ENCODE measurements around the gene DNAJB12.
"Not testable (repeated sequence)": the region's sequence is repeated elsewhere in the genome, so short reads cannot be mapped to it uniquely, and the experiment has no call there.

The DNAJB12 gene

DNA sequence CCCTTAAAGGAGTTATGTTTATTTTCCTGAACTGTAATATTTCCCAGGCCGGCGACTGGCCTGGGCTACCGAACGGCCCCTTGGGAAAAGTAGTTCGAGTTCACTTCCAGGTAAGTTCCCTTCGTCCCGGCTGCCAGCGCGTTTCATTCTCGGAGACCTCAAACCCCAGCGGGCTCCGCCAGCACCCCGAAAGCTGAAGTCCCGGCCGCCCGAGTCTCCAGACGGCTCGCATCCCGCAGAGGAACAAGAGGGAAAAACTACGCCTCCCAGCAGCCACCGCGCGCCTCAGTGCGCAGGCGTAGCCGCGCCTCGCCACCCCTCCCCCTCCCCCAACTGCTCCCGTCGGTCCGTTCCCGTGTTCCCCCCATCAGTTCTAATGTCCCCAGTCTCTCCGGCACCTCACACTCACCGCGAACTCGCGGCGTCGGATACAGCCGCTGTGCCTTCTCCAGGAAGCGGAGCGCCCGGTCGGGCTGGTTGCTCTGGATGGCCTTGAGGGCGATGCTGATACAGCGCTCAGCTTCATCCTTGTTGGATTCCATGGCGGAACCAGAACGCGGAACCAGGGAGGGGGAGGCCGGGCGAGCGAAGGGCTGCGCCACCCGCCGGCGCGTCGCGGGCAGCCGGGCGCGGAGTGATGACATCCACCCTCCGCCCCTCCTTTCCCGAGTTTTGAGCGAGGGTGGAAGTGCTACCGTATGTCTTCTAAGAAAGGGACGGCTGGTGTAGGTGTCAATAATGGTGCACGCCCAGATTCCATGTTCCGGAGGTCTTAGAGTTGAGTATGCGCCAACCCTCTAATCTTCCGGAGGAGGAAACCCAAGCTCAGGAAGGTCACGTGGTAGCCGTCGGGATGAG, at the start of gene DNAJB12:
TSS of gene DNAJB12 (minus strand) at position 564 of the 858 bp plus-strand sequence. CDS start at position 542, 22 bp downstream.
- DNase-seq (ENCODE audit: low spot score) = peak; percentile 92

DNA sequence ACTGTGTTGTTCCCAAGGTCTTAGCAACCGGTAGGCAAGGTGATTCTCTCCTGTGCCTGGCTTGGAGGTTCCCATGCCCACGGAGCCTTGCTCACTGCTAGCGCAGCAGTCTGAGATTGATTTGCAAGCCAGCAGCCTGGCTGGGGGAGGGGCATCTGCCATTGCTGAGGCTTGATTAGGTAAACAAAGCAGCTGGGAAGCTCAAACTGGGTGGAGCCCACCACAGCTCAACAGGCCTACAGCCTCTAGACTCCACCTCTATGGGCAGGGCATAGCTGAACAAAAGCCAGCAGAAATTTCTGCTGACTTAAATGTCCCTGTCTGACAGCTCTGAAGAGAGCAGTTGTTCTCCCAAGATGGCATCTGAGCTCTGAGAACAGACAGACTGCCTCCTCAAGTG, 40.9 kb upstream of the DNAJB12 start:
- DNase-seq (ENCODE audit: low spot score) = peak; percentile 17

DNA sequence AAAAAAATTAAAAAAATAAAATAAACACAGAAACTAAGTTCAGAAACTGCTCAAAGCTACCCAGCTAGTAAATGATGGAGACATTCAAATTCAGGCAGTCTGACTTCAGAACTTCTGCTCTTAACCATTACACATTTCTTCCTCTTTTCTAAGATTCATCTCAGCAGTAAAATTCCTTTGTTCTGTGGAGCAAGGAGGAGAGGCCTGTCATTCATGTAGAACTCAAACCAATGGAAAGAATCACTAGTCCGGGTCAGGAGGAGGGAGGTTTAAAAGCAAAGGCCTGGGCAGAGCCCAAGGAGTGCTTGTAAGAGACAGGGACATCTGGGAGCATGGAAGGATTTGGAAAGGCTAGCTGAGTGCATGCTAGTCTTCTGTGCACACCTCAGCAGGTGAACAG, 37.9 kb upstream of the DNAJB12 start:
- DNase-seq (ENCODE audit: low spot score) = no peak

DNA sequence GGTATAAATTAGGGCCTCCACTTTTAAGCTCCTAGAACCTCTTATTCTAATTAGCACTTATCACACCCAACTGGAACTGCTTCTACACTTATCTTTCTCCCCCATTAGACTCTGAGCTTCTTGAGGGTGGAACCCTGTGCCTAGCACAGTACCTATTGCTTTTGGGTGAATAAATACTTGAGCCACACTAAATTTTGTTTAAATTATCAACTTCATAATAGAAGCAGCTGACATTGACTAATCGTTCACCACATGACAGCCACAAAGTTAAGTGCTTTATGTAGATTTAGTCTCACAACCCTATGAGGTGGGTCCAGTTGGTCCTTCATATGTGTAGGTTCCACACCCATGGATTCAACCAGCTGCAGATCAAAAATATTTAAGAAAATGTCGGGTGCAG, 36.0 kb upstream of the DNAJB12 start:
- peak; percentile 71 for DNase-seq (ENCODE audit: low spot score)

DNA sequence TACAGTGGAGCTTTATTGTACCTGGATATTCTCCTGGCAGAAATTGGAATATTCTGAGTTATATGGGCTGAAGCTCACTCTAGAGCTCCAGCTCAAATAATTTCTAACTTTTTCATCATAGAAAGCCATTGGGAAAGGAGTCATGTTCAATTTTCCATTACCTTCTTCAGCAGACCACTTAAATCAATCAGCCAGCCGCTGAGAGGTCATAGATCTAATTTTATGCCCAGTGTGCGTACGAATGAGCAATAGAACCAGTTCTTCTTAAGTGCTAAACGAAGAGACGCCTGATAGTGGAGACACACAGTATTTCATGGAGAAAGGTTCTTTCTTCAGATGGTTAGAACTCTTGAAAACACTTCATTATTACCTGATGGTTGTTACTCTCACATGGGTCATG, 35.0 kb upstream of the DNAJB12 start:
- no peak for DNase-seq (ENCODE audit: low spot score)

DNA sequence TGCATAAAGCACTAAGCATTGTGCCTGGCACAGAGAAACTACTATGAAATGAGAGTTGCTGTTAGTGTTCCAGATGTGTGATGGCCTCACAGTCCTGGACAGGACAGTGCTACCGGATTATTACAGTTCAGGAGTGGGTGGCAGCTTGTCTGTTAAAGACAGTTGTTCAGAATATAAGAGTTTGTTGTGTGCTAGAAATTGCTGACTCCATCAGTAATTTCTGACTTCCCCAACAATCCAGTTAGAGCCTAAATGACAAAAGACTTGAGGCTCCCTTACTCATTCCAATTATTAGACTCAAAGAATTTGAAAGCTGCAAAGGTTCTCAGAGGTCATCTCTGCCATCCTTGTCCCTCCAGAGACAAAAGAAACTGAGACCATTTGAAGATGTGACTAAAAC, 34.3 kb upstream of the DNAJB12 start:
- no peak for DNase-seq (ENCODE audit: low spot score)

DNA sequence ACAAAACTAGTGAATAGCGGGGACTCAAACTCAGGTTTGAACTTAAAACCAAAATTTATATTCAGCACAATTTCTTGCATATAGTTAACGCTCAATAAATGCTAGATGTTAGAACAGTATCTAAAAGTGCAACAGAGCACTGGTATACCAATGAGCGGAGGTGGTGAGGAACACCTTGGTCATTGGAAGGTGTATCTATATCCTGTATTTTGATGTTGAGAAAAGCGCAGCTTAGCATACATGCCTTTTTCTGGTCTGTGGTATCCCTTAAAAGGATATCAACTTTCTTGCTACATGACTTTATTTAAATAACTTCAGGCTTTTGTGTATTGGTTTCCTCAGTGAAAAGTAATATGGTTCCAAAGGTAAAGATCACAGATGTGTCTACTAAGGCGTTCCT, 33.3 kb upstream of the DNAJB12 start:
- DNase-seq (ENCODE audit: low spot score) = no peak

DNA sequence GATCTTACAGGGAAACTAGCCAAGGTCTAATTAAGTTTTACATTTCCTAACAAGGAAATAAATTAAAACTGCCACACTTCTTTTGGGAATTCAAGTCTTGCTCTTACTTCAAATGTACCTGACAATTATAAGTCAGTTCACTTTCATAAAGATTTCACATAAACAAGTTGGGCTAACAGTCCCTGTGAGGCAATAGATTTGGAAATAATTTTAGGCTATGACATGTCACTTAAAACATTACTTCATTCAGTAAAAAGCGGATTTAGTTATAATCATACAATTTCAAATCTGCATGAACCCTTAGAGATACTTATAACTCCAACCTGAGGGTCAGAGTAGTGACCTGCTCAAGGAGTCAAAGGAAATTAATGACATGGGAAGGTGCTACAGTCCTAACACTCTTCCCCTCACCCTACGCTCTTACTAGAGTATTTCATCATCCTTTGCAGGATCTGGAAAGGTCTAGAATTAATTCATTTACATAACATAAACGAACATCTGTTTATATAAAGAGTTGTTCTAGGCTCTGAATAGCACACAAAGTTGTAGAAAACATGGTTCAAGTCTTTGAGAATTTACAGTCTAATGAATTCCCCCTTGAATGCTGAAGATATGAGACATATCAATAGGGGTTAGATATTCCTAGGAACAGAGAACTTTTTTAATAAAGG, 32.3 kb upstream of the DNAJB12 start:
- DNase-seq (ENCODE audit: low spot score) = no peak

DNA sequence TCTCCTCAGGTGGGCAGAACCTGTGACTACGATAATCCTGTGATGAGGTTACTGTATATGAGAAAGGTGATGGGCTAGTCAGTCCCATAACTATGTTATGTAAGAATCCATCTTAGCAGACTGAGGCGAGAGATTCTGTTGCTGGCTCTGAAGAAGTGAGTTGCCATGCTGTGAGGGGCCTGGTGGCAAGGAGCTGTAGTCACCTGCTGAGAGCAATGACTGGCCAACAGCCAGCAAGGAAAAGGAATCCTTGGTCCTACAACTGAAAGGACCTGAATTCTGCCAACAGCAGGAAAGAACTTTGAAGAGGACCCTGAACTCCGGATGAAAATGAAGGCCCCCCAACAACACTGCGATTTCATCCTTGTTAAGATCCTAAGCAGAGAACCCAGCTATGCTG, 31.0 kb upstream of the DNAJB12 start:
- no peak for DNase-seq (ENCODE audit: low spot score)

DNA sequence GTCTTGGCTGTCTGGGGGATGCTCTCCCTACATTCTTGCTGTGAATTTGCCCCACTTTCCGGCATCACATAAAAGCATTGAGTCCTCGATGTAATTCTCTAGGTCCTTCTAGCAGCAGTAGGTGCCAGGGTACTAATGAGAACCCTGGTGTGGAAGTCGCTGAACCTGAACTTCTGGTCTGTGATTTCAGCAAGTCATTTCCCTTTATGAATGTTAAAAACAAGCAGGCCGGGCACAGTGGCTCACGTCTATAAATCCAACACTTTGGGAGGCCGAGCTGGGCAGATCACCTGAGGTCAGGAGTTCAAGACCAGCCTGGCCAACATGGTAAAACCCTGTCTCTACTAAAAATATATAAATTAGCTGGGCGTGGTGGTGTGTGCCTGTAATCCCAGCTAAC, 30.3 kb upstream of the DNAJB12 start:
- not testable (repeated sequence) for DNase-seq (ENCODE audit: low spot score)

DNA sequence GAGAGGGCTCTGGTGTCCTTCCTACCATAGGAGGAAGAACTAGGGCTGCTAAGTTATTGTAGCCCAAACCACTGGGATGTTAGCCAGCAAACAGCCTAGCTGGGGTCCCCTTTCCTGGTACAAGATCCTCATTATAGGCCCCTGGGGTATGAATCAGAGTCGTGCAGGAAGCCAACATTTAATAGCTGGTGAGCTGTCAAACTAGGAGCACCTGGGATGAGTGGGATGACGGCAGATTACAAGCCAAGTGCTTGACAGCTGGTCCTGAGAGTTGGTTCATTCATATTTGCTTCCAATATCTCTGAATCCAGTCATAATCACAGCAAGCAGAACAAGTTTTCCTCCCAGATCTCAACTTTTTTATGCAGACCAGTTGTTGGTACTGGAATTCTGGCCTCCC, 25.1 kb upstream of the DNAJB12 start:
- no peak for DNase-seq (ENCODE audit: low spot score)

DNA sequence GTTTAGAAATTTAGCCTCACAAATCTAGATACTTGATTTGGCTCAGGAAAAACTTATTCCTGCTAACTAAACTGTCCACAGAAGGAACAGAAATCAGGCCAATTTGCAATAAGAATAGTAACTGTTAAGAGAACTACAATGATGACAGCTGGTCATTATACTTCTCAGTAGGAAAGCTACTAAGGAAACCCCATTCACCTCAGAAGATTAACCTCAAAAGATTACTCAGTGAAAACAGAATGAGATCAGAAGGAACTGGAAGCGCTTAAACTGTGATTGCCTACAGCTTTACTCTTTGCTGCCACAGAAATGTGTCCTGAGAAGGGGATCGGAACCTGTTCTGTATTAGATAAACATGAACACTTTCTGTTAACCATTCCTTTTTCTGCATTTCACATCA, 24.3 kb upstream of the DNAJB12 start:
- DNase-seq (ENCODE audit: low spot score) = no peak

DNA sequence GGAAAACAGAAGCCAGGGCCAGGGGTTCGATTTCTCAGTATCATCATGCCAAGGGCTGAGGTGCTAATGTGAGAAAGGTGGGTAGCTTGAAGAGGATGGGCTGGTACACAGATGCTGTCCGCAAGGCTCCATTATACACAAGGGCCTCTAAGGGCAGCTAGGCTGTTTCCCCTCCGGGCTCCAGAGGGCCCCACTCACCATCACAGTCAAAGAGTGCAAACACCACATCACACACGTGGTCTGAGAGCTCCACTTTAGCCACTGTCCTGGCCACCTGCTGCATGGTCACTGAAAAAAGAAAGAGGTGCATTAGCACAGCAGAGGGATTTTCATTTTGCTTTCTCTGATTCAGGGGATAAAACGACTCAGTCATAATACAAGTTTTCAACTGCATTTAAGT, 20.9 kb upstream of the DNAJB12 start:
- no peak for DNase-seq (ENCODE audit: low spot score)

DNA sequence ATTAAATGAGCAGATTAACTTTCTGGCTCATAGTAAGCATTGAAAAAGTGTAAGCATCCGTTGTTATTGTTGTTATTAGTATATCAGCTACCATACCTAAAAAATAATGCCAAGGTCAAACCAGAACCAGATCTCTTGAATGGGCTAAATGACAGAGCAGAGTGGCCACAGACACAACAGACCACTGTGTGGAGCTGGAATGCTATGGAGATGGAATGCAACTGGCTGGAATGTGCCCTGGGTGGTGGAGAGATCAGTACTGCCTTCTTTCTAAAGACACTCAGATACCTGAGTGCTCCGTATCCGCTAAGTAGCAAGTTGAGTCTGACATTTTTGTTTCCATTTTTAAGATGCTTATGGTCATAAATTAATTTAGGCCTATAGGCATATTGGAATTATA, 20.5 kb upstream of the DNAJB12 start:
- no peak for DNase-seq (ENCODE audit: low spot score)

DNA sequence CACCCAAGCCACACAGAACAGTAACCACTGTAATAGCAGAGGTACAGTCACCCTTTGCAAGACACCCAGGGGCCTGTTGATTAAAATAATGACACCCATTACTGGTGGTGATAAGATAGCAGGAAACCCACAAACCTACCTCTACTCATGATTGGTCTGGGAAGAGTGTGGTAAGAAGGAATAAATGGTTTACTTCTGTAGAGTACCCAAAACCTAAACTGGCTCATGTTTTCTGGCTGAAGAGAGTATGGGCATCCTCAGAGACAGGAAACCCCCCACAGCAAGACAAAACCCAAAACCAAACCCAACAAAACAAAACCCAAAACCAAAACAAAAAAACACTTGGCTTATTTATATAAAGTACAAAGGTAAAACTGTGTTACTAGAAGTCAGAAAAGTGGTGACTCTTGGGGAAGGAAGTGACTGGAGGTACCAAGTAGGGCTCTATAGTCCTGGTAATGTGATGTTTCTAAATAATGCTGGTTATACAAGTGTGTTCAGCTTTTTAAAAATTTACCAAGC, 15.5 kb upstream of the DNAJB12 start:
- DNase-seq (ENCODE audit: low spot score) = no peak

DNA sequence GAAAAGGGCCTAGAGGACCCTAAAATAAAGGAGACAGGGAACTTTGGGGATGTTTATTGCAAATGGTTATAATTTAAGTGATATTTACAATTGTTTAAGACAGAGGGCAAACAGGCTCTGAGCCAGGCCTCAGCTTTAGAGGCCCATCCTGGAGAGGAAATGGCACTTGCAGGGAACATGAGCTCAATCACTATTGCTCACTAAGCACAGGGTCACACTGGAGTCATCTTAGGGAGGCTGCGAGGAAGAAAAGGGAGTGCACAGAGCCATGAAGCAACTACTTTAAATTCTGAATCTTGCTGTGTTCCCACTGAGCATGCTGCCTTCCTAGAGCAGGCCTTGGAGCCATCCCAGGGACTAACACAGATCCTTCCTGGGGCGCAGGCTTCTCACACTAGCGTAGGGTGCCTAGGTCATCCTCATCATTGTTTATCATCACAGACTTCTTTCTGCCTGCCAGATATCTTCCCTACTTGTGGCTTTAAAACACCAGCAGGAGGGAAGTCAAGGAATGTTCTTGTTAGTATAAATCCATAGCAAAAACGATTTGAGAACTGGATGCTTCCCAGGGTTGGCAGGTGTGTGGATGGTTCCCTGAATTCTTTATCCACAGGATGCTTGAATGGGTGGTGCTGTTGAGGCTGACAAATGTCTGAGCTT, 12.7 kb upstream of the DNAJB12 start:
- DNase-seq (ENCODE audit: low spot score) = no peak

DNA sequence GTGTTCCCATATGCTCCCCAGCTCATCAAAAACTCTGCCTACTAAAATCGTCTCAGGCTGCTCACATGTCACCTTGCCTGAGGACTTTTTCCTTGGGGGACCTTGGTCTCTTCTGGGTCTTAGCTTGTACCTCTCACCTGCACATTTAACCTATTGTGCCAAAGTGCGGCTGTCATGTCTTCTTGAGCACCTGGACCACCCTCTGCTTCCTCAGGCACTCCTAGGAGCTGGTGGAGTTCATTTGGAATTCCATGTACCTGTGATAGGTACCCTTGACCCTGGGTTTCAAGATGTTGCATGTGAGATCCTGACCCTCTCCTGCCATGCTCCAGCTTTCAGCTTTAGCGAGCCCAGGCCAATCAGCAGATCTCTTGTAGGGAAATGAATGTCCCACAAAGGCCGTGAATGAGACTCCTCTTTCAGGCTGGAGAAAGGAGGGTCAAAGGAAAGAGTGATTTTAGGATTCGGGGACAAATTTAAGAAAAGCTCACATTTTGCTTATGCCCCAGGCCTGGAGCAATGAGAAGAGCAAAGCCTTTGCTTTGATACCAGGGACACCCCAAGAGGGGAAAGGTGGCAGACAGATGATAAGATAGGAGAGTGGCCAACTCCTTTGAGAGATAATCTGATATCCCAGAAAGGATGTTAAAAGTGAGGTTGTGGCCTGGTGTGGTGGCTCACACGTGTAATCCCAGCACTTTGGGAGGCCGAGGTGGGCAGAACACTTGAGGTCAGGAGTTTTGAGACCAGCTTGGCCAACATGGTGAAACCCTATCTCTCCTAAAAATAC, 10.6 kb upstream of the DNAJB12 start:
- no peak for DNase-seq (ENCODE audit: low spot score)

DNA sequence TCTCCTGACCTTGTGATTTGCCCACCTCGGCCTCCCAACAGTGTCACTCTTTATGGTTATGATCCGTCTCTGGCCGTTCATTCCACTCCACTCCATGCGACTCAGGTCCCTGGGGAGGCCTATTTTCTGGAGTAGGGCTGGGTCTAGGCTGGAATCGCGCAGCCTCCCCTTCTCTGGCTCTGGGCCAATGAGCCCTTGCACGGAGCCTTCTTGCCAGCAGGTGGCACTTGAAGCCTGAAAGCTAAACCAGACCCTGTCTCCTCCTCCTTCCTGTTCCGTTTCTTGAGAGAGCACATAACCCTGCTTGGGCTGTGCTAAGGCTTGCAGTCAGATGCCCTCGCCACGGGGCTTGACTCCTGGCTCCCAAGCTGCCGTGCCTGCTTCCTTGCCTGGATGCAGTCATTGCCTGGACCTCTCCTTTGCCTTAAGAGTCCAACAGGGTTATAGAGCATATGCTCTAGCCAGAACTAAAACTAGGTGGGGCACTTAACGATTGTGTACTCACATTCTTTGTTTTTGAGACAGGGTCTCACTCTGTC, 9.6 kb upstream of the DNAJB12 start:
- DNase-seq (ENCODE audit: low spot score) = peak; percentile 90

DNA sequence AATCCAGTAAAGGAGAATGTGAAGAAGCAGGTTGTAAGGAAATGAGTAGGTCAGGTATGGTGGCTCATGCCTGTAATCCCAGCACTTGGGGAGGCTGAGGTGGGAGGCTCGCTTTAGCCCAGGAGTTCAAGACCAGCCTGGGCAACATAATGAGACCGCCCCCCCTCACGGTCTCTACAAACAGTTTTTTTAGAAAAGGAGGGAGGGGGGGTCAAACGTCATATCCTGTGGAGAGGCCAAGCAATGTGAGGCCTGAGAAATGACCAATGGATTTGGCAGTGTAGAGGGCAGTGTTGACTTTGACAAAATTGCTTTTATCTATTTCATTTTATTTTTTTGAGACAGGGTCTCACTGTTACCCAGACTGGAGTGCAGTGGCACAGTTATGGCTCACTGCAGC, 2.3 kb upstream of the DNAJB12 start:
- DNase-seq (ENCODE audit: low spot score) = no peak

DNA sequence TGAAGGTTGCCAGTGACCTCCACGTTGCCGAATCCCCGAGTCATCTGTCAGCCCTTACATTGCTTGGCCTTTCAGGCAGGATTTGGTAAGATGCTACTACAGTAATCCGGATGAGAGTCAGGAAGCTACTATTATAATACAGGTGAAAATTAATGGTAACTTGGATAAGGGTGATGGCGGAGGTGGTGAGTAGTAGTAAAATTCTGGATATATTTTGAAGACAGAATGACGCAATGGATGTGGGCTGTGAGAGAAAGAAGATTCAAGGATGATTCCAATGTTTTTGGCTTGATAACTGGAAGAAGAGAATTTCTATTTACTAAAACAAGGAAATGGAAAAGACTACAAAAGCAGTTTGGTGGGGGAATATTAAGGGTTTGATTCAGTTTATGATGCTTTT, 1.4 kb upstream of the DNAJB12 start:
- no peak for DNase-seq (ENCODE audit: low spot score)

DNA sequence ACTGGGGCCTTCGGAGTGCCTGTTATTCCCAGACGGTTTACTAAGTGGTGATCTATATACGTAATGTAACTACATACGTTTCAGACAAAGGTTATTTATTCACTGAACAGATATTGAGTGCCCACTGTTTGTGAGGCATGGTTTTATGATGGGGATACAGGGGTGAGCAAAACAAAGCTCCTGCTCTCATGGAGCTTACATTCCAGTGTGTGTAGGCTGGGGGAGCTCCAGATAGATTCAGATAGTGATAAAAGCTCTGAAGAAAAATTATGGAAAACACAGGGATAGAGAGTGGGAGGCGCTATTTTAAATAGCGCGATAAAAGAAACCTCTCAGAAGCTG, 466 bp upstream of the DNAJB12 start:
- DNase-seq (ENCODE audit: low spot score) = no peak

DNA sequence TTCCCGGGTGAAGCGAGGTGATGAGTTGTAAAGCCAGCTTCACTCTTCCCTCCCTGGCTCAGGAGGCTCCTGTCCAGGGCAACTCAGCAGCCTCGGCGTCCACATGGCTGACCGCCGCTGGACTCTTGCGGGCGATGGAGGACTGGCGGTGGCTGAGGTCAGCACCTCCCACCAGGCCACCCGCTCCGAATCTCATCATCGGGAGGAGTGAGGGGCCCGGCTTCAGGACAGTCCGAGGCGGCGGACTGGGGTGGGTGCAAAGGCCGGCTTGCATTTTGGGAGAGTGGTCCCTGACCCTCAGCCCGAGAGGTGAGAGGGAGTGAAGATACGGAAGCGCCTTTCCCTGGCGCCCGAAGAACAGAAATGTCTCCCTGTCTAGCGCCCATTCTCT, 759 bp downstream of the DNAJB12 start:
- DNase-seq (ENCODE audit: low spot score) = no peak

Measured in hematopoietic multipotent progenitor cell treated with erythropoietin and hydrocortisone succinate and interleukin-3 and kit ligand, for 15 days (in vitro differentiated cells).